ENCODE results near the gene CTNND2.

The CTNND2 gene

DNA sequence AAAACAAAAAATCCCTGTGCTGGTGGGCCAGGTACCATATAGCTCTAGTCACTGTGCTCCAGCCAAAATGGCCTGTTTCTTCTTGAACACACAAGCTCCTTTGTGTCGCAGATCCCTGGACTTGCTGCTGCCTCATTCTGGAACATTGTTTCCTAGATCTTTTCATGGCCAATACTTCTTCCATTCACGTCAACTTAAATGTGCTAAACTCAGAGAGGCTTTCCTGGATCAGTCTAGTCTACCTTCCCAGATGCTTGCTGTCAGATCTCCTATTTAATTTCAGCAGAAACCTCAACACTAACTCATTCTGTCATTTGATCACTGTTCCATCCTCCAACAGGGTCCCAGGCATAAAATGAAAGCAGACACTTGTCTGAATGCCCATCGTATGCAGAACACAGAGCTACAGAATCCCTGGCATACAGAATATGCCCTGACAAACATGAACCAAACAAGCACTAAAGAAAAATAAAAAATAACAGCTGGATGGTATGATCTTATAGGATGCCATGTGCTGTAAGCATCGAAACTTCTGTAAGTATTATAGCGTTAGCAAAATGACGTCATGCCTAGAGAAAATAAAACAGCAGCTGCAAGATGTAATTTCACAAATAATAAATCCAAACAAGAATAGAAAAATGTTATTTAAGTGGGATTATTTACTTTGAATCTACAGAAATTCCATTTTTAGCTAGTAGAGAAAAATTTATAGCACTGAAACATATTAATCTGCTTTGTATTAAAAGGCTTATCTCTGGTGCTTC lies 739.5 kb downstream of the CTNND2 start:
- Histone ChIP-seq H3K4me2 (no peak overlapping the region), H3K4me1 (ENCODE audit: low read depth, poor library complexity, severe bottlenecking) (no peaks in the 10 kb centered on the region), H3K9ac (no peak overlapping the region), H4K20me1 (ENCODE audit: insufficient read depth) (no peaks in the 10 kb centered on the region; the same call in 1 of the 2 replicates), H3K27me3 (ENCODE audit: insufficient read depth, low read depth) (no peaks in the 10 kb centered on the region), H2AFZ (ENCODE audit: low read depth) (no peak overlapping the region), H3K79me2 (ENCODE audit: insufficient read depth, low read depth) (no peaks in the 10 kb centered on the region), H3K4me3 (IDR thresholded peaks at IDR 0.05; ENCODE audit: insufficient read depth, low read depth, low read length) (no peak overlapping the region), H3K27ac (no peak overlapping the region), H3K36me3 (ENCODE audit: insufficient read depth) (no peaks in the 10 kb centered on the region)
- TF ChIP-seq, protein P1, sequence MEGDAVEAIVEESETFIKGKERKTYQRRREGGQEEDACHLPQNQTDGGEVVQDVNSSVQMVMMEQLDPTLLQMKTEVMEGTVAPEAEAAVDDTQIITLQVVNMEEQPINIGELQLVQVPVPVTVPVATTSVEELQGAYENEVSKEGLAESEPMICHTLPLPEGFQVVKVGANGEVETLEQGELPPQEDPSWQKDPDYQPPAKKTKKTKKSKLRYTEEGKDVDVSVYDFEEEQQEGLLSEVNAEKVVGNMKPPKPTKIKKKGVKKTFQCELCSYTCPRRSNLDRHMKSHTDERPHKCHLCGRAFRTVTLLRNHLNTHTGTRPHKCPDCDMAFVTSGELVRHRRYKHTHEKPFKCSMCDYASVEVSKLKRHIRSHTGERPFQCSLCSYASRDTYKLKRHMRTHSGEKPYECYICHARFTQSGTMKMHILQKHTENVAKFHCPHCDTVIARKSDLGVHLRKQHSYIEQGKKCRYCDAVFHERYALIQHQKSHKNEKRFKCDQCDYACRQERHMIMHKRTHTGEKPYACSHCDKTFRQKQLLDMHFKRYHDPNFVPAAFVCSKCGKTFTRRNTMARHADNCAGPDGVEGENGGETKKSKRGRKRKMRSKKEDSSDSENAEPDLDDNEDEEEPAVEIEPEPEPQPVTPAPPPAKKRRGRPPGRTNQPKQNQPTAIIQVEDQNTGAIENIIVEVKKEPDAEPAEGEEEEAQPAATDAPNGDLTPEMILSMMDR (conservative IDR thresholded peaks at IDR 0.05; ENCODE audit: low read depth, low read length) = no peak

DNA sequence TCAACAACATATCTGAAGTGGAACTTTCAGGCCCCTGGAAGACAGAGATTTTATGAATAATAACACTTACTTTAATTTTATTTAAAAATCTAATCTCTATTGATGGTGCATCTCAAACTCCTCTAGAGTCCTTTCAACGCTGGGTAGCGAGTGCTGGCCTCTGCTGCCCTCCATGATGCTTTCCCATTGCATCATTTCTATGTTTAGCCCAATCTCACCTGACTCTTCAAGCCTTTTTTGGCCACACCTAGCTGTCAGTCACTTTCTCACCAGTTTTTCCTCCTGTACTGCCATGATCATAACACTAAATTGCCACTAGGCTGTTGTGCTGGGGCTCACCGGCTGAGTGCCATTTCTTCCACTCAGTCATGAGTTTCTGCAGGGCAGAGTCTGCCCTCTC lies 747.1 kb downstream of the CTNND2 start:
- H3K4me1 ChIP-seq (ENCODE audit: low read depth, poor library complexity, severe bottlenecking) = no peaks in the 10 kb centered on the region
- no peaks in the 10 kb centered on the region for H3K36me3 ChIP-seq (ENCODE audit: insufficient read depth)
- H3K9ac ChIP-seq = no peak overlapping the region
- H3K4me2 ChIP-seq = no peak overlapping the region
- no peaks in the 10 kb centered on the region for H3K79me2 ChIP-seq (ENCODE audit: insufficient read depth, low read depth)
- H3K4me3 ChIP-seq (IDR thresholded peaks at IDR 0.05; ENCODE audit: insufficient read depth, low read depth, low read length) = no peak overlapping the region
- H3K27ac ChIP-seq = no peak overlapping the region
- H3K27me3 ChIP-seq (ENCODE audit: insufficient read depth, low read depth) = no peaks in the 10 kb centered on the region
- TF ChIP-seq, protein P1 (conservative IDR thresholded peaks at IDR 0.05; ENCODE audit: low read depth, low read length) = no peak
- no peak overlapping the region for H2AFZ ChIP-seq (ENCODE audit: low read depth)
- no peaks in the 10 kb centered on the region for H4K20me1 ChIP-seq (ENCODE audit: insufficient read depth)

DNA sequence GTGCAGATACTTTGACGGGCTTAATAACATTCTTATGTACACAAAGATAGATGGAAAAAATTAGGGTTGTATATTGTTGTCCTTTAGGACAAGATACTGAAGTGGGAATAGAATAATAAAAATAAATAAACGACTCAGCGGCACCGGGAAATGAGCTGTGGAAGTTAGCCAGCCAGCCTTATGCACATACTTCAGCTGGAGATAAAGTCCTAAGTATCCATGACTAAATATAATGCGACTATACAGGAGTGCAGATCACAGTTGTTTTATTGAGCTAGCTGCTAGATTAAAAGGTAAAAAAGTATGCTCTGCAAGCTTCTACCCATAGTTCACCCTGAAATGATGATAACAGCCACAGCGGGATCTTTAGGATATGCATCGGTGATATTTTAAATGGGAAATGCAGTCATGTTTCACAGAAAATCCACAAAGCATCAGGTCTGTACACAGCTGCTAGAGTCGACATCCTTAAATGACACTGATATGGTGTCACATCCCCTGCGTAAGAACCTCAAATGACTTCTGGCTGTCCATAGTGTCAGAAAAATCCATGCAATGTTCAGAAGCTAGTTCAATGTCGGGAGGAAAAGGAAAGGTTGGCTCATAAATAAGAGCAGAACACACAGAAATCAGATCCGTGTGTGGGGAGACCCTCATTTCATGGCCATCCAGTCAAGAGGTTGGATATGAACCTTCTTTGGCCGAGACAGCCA lies 750.4 kb downstream of the CTNND2 start:
- Histone ChIP-seq H3K4me1 (ENCODE audit: low read depth, poor library complexity, severe bottlenecking) (no peaks in the 10 kb centered on the region), H3K27ac (no peak overlapping the region), H3K36me3 (ENCODE audit: insufficient read depth) (no peaks in the 10 kb centered on the region), H3K9ac (no peak overlapping the region), H3K4me3 (IDR thresholded peaks at IDR 0.05; ENCODE audit: insufficient read depth, low read depth, low read length) (no peak overlapping the region), H3K27me3 (ENCODE audit: insufficient read depth, low read depth) (no peaks in the 10 kb centered on the region), H4K20me1 (ENCODE audit: insufficient read depth) (no peaks in the 10 kb centered on the region), H2AFZ (ENCODE audit: low read depth) (no peak overlapping the region), H3K4me2 (no peak overlapping the region), H3K79me2 (ENCODE audit: insufficient read depth, low read depth) (no peaks in the 10 kb centered on the region)
- TF ChIP-seq, protein P1 (conservative IDR thresholded peaks at IDR 0.05; ENCODE audit: low read depth, low read length) = no peak

DNA sequence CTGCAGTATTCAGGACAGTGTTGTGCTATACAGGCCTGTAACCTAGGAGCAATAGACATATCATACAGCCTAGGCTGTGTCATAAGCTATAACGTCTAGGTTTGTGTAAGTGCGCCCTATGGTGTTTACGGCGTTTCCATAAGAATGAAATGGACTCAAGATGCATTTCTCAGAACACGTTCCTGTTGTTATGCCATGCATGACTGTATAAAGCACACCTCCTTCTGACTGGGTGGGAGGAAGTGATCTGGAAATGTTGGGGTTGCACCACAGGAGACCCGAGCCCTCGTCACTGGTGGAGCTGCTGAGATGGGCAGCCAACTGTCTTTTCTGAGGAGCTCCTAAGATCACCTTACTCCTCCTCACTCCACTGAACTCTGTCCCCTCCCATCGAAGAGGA lies 751.9 kb downstream of the CTNND2 start:
- Histone ChIP-seq H3K4me1 (ENCODE audit: low read depth, poor library complexity, severe bottlenecking) (no peaks in the 10 kb centered on the region), H3K27ac (no peak overlapping the region), H3K27me3 (ENCODE audit: insufficient read depth, low read depth) (no peaks in the 10 kb centered on the region), H3K9ac (no peak overlapping the region), H4K20me1 (ENCODE audit: insufficient read depth) (no peaks in the 10 kb centered on the region), H3K79me2 (ENCODE audit: insufficient read depth, low read depth) (no peaks in the 10 kb centered on the region), H3K4me2 (no peak overlapping the region), H3K4me3 (IDR thresholded peaks at IDR 0.05; ENCODE audit: insufficient read depth, low read depth, low read length) (no peak overlapping the region), H3K36me3 (ENCODE audit: insufficient read depth) (no peaks in the 10 kb centered on the region), H2AFZ (ENCODE audit: low read depth) (no peak overlapping the region)
- TF ChIP-seq, protein P1 (conservative IDR thresholded peaks at IDR 0.05; ENCODE audit: low read depth, low read length) = no peak

Data from KMS-11 (cell line).